Lower leg skin (tissue), 4 donors: ENCODE results near the gene CCHCR1. TPM values are rescaled to one million over a fixed set of nuclear protein-coding genes. Genes with fewer than 3 reads are reported as not detected.

ENCODE experiments used
- DNase-seq, 2 donors: peaks; one replicate each; pipeline ENCODE4 v3.0.0-alpha.2; 2019; ENCODE audit warnings: low spot score in 2 of 2
- H3K4me3 ChIP-seq: fragments of 200-600 bp; sonication (generic); 2 replicates; pipeline ENCODE4 v1.5.1; 2017; ENCODE audit warnings: mild to moderate bottlenecking, low read depth; ENCODE audit not compliant: poor library complexity, severe bottlenecking
- CTCF ChIP-seq, 3 donors: fragments of 450-650 bp; IDR thresholded peaks; one replicate each; pipeline ENCODE4 v1.5.1; 2016; ENCODE audit warnings: antibody characterized with exemption in 3 of 3, mild to moderate bottlenecking in 3 of 3, moderate library complexity in 2 of 3
- POLR2A ChIP-seq, 2 donors: fragments of 450-650 bp; IDR thresholded peaks; one replicate each; pipeline ENCODE4 v1.6.1; 2016 to 2017; ENCODE audit warnings: antibody characterized with exemption in 2 of 2, mild to moderate bottlenecking in 1 of 2, moderate library complexity in 1 of 2
- WGBS, 2 donors: methylation state at CpG; one replicate each; pipeline ENCODE4 v1.1.5; 2018; 5-methylcytosine and 5-hydroxymethylcytosine counted together
- intact Hi-C: fragments of 100-400 bp; cut with DNase I; formaldehyde crosslinking; loops from one replicate; pipeline ENCODE4 v1.15.0; 2023; ENCODE audit warnings: low total_unique reads
- total RNA-seq, 4 donors: library from RNA; depleted of rRNA; stranded (reverse); fragments of >200 nt; gene quantifications; one replicate each; pipeline ENCODE4 v1.1.0, GENCODE V29; 2016

The CCHCR1 gene
- total RNA-seq, 4 donors from 2014 or later = 13.1 to 34.1 (median 21.7) TPM

- TF ChIP-seq CTCF (IDR thresholded peaks at IDR 0.05) (no peak), POLR2A (IDR thresholded peaks at IDR 0.05) (no peak)
- DNase-seq = no peak
- no peak overlapping the region for H3K4me3 ChIP-seq
- 65 to 70% methylated on average over 16 of the region's 16 CpGs for WGBS, 2 donors
- intact Hi-C loops = no loop called here
Measured at GRCh38 chr6:31126396-31127175, 31.0 kb downstream of the CCHCR1 start.

GRCh38 chr6:31125586-31126363 is 31.8 kb downstream of the CCHCR1 start:
- intact Hi-C loops = no loop called here
- no peak for DNase-seq
- H3K4me3 ChIP-seq = no peak overlapping the region
- WGBS, 2 donors = 40 to 41% methylated on average over 12 of the region's 12 CpGs
- TF ChIP-seq POLR2A (IDR thresholded peaks at IDR 0.05) = no peak
- no peak for TF ChIP-seq CTCF (IDR thresholded peaks at IDR 0.05)

DNA sequence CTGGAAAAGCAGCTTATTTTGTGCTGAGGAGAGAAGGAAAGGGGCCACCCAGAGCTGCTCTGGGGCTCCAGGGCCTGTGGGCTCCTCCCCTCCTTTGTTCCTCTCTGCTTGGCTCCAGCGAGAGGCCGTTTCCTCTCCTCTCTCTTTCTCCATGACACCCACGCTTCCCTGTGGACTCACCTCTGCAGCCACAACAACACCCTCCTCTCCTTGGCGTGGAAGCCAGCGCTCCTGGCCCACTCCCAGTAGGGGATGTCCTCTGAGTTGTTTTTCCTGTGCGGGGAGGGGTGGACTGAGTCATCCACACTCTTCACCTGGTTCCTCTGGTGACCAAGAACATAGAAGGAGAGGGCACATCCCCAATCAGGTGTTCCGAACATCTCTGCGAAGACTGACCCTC is 32.4 kb downstream of the CCHCR1 start:
- peak; percentile 60 to 92 for DNase-seq
- intact Hi-C loops = no loop called here
- H3K4me3 ChIP-seq = no peak overlapping the region
- no peak for TF ChIP-seq CTCF (IDR thresholded peaks at IDR 0.05)
- 25 to 44% methylated on average over 8 of the region's 8 CpGs for WGBS, 2 donors

DNA sequence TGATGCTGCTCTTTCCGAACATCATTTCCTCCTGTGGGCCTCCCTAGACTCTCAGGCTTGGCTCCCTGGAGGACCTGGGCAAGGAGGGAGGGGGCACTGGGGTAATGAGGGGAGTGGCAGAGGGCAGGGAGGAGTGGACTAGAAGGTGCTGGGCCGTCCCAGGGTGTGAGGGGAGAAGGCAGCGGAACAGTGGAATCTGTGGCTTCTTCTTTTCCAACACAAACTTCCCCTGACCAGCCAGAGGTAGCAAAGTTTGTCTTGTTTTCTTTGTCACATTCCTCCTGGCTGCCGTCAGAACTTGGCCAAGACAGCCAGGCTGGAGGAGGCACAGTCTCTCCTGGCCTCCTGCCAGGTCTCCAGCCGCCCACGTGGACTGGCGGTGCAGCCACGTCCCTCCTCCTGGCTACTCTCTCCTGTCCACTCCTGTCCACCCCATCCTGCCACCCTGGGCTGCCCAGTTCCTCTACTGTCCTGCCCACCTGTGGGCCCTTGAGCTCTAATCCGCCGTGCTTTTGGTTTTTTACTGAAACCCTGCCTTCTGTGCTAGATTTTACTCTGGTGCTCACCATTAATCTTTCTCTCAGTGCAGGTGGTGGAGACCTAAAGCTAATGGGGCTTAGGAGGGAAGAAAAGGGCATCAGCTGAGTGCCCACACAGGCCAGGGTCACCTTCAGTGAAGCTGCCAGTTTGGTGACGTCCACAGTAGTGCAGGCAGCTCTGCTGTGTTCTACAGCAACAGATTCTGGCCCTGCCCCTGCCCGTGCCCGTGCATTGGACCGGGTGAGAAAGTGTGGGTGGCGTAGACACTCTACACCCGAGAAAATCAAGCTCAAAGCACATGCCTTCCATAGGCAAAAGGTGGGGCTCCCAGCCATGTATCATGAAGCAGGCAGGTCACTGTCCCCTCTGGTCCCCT is 34.6 kb downstream of the CCHCR1 start:
- 40 to 49% methylated on average over 16 of the region's 16 CpGs for WGBS, 2 donors
- no peak for TF ChIP-seq CTCF (IDR thresholded peaks at IDR 0.05)
- TF ChIP-seq POLR2A (IDR thresholded peaks at IDR 0.05) = no peak
- intact Hi-C loops = no loop called here
- DNase-seq = no peak
- no peak overlapping the region for H3K4me3 ChIP-seq

- 87 to 91% methylated on average over 12 of the region's 12 CpGs for WGBS, 2 donors
- intact Hi-C loops = no loop called here
- no peak for DNase-seq
- TF ChIP-seq POLR2A (IDR thresholded peaks at IDR 0.05) = no peak
- no peak for TF ChIP-seq CTCF (IDR thresholded peaks at IDR 0.05)
- no peak overlapping the region for H3K4me3 ChIP-seq
Measured at GRCh38 chr6:31121131-31121790, 36.3 kb downstream of the CCHCR1 start.
